Neural cell (in vitro differentiated cells): ENCODE results near the gene UPF1. TPM values are rescaled to one million over a fixed set of nuclear protein-coding genes. Genes with fewer than 3 reads are reported as not detected.

Source experiments
- H2AFZ ChIP-seq: fragments of 200-600, 300-800 bp; sonication (generic), shearing (Covaris generic); 2 replicates; pipeline ENCODE4 v1.6.0; 2014; ENCODE audit warnings: low read depth, mild to moderate bottlenecking, antibody characterized with exemption, low read length, moderate library complexity
- H3F3A ChIP-seq: fragments of 200-600 bp; shearing (Covaris generic); 2 replicates; pipeline ENCODE4 v1.6.1; 2016; ENCODE audit warnings: mild to moderate bottlenecking, moderate library complexity, mixed read lengths, antibody characterized with exemption, low read length; ENCODE audit not compliant: insufficient read depth, poor library complexity, severe bottlenecking
- H3K27ac ChIP-seq: fragments of 200-600, 300-800 bp; sonication (generic), shearing (Covaris generic); 2 replicates; pipeline ENCODE4 v1.5.1; 2014; ENCODE audit warnings: mild to moderate bottlenecking, low read length, moderate library complexity
- H3K27me3 ChIP-seq: fragments of 300-800, 200-600 bp; sonication (generic), shearing (Covaris generic); 2 replicates; pipeline ENCODE4 v1.6.0; 2014; ENCODE audit warnings: mild to moderate bottlenecking, low read depth, low read length, moderate library complexity; ENCODE audit not compliant: insufficient read depth
- H3K36me3 ChIP-seq: fragments of 300-800, 200-600 bp; sonication (generic), shearing (Covaris generic); 2 replicates; pipeline ENCODE4 v1.5.1; 2014; ENCODE audit warnings: mild to moderate bottlenecking, antibody characterized with exemption, low read length, moderate library complexity; ENCODE audit not compliant: insufficient read depth
- H3K4me2 ChIP-seq: fragments of 300-800, 200-600 bp; sonication (generic), shearing (Covaris generic); 2 replicates; pipeline ENCODE4 v1.6.0; 2014; ENCODE audit warnings: mild to moderate bottlenecking, low read length
- H3K4me3 ChIP-seq: fragments of 300-800, 200-600 bp; sonication (generic), shearing (Covaris generic); 2 replicates; pipeline ENCODE4 v1.5.1; 2014; ENCODE audit warnings: mild to moderate bottlenecking, low read length, moderate library complexity
- H3K79me2 ChIP-seq: fragments of 200-600 bp; shearing (Covaris generic); replicated peaks from 2 replicates; pipeline ENCODE4 v1.6.0; 2014; ENCODE audit warnings: mild to moderate bottlenecking, low read length, moderate library complexity; ENCODE audit not compliant: insufficient read depth
- H3K9ac ChIP-seq: fragments of 300-800, 200-600 bp; sonication (generic), shearing (Covaris generic); 2 replicates; pipeline ENCODE4 v1.6.1; 2016; ENCODE audit warnings: mild to moderate bottlenecking, low read length, mixed read lengths
- H3K9me2 ChIP-seq: fragments of 200-600 bp; shearing (Covaris generic); 2 replicates; pipeline ENCODE4 v1.6.1; 2016; ENCODE audit warnings: mild to moderate bottlenecking, low read length, mixed read lengths; ENCODE audit not compliant: insufficient read depth
- H3K9me3 ChIP-seq: fragments of 200-600, 300-800 bp; sonication (generic), shearing (Covaris generic); 2 replicates; pipeline ENCODE4 v1.6.1; 2016; ENCODE audit warnings: mild to moderate bottlenecking, mixed run types, low read length, moderate library complexity, mixed read lengths
- H4K20me1 ChIP-seq: fragments of 200-600 bp; shearing (Covaris generic); 2 replicates; pipeline ENCODE4 v1.6.1; 2016; ENCODE audit warnings: mild to moderate bottlenecking, mixed run types; ENCODE audit not compliant: insufficient read depth
- CTCF ChIP-seq: fragments of 450-650 bp; IDR thresholded peaks from 2 replicates; pipeline ENCODE4 v1.5.1; 2014; ENCODE audit warnings: antibody characterized with exemption, mild to moderate bottlenecking, moderate library complexity; ENCODE audit not compliant: poor library complexity, severe bottlenecking
- EP300 ChIP-seq: fragments of 450-650 bp; conservative IDR thresholded peaks from 2 replicates; pipeline ENCODE4 v1.6.1; 2014; ENCODE audit warnings: antibody characterized with exemption, mild to moderate bottlenecking, moderate library complexity; ENCODE audit not compliant: poor library complexity, severe bottlenecking
- EZH2 ChIP-seq: fragments of 200-600, 300-800 bp; shearing (Covaris generic), sonication (generic); IDR thresholded peaks from 2 replicates; pipeline ENCODE4 v1.6.1; 2014; ENCODE audit warnings: antibody characterized with exemption, low read length, borderline replicate concordance, mild to moderate bottlenecking; ENCODE audit not compliant: insufficient read depth, poor library complexity, severe bottlenecking
- MXI1 ChIP-seq: fragments of 450-650 bp; conservative IDR thresholded peaks from 2 replicates; pipeline ENCODE4 v1.6.1; 2014; ENCODE audit warnings: antibody characterized with exemption, mild to moderate bottlenecking; ENCODE audit not compliant: poor library complexity, severe bottlenecking
- POLR2AphosphoS5 ChIP-seq: IDR thresholded peaks from 2 replicates; pipeline ENCODE4 v1.6.1; 2012
- RAD21 ChIP-seq: fragments of 450-650 bp; conservative IDR thresholded peaks from 2 replicates; pipeline ENCODE4 v1.6.1; 2014; ENCODE audit warnings: antibody characterized with exemption, mild to moderate bottlenecking, moderate library complexity
- SMC3 ChIP-seq: fragments of 450-650 bp; conservative IDR thresholded peaks from 2 replicates; pipeline ENCODE4 v1.6.1; 2014; ENCODE audit warnings: antibody characterized with exemption, mild to moderate bottlenecking, moderate library complexity; ENCODE audit not compliant: poor library complexity
- TAF1 ChIP-seq: IDR thresholded peaks from 2 replicates; pipeline ENCODE4 v1.6.1; 2012; ENCODE audit warnings: low read depth
- polyA plus RNA-seq: library from polyadenylated mRNA; depleted of rRNA; stranded (reverse); fragments of >200 nt; gene quantifications from 2 replicates; pipeline ENCODE4 v1.2.3, GENCODE V29; 2014
- TF ChIP-seq, protein P1 (sequence below): IDR thresholded peaks from 2 replicates; pipeline ENCODE4 v1.6.1; 2012; ENCODE audit warnings: borderline replicate concordance

Gene UPF1
- polyA plus RNA-seq, 1 donor from 2014 or later = 39.3 TPM

DNA sequence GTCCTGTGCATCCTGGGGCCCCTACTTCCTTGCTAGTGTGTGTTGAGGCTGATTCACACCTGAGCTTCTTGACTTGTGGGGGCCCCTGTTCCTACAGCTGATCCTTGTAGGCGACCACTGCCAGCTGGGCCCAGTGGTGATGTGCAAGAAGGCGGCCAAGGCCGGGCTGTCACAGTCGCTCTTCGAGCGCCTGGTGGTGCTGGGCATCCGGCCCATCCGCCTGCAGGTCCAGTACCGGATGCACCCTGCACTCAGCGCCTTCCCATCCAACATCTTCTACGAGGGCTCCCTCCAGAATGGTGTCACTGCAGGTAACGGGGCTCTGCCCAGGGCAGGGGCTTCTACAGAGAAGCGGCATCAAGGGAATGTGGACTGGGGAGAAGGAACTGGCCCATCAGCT, 25.5 kb downstream of the UPF1 start:
- no peaks in the 10 kb centered on the region for H4K20me1 ChIP-seq

GRCh38 chr19:18858906-18859646, 27.3 kb downstream of the UPF1 start:
- Histone ChIP-seq H3K4me2 (no peak overlapping the region), H3K36me3 (no peaks in the 10 kb centered on the region), H3K9me2 (no peaks in the 10 kb centered on the region), H3K9me3 (no peaks in the 10 kb centered on the region), H3F3A (no peaks in the 10 kb centered on the region), H3K9ac (no peak overlapping the region), H4K20me1 (no peaks in the 10 kb centered on the region), H3K27me3 (no peaks in the 10 kb centered on the region), H3K79me2 (no peaks in the 10 kb centered on the region), H2AFZ (no peak overlapping the region), H3K27ac (no peak overlapping the region), H3K4me3 (no peak overlapping the region)
- TF ChIP-seq, protein P1, sequence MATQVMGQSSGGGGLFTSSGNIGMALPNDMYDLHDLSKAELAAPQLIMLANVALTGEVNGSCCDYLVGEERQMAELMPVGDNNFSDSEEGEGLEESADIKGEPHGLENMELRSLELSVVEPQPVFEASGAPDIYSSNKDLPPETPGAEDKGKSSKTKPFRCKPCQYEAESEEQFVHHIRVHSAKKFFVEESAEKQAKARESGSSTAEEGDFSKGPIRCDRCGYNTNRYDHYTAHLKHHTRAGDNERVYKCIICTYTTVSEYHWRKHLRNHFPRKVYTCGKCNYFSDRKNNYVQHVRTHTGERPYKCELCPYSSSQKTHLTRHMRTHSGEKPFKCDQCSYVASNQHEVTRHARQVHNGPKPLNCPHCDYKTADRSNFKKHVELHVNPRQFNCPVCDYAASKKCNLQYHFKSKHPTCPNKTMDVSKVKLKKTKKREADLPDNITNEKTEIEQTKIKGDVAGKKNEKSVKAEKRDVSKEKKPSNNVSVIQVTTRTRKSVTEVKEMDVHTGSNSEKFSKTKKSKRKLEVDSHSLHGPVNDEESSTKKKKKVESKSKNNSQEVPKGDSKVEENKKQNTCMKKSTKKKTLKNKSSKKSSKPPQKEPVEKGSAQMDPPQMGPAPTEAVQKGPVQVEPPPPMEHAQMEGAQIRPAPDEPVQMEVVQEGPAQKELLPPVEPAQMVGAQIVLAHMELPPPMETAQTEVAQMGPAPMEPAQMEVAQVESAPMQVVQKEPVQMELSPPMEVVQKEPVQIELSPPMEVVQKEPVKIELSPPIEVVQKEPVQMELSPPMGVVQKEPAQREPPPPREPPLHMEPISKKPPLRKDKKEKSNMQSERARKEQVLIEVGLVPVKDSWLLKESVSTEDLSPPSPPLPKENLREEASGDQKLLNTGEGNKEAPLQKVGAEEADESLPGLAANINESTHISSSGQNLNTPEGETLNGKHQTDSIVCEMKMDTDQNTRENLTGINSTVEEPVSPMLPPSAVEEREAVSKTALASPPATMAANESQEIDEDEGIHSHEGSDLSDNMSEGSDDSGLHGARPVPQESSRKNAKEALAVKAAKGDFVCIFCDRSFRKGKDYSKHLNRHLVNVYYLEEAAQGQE = no peak
- TF ChIP-seq CTCF = no peak
- no peak for TF ChIP-seq SMC3
- TF ChIP-seq EZH2 = no peak
- no peak for TF ChIP-seq TAF1
- no peak for TF ChIP-seq MXI1
- TF ChIP-seq EP300 = no peak
- TF ChIP-seq POLR2AphosphoS5 = no peak

More for the DNA sequence above, 25.5 kb downstream of the UPF1 start:
- H3K36me3 ChIP-seq = no peaks in the 10 kb centered on the region
- no peaks in the 10 kb centered on the region for H3K79me2 ChIP-seq
- H3K4me3 ChIP-seq = no peak overlapping the region
- no peak overlapping the region for H3K27ac ChIP-seq
- H3K9ac ChIP-seq = no peak overlapping the region
- H3K4me2 ChIP-seq = no peak overlapping the region
- no peak overlapping the region for H2AFZ ChIP-seq
- H3K9me3 ChIP-seq = no peaks in the 10 kb centered on the region
- no peaks in the 10 kb centered on the region for H3K27me3 ChIP-seq
- H3F3A ChIP-seq = no peaks in the 10 kb centered on the region
- no peaks in the 10 kb centered on the region for H3K9me2 ChIP-seq
- no peak for TF ChIP-seq EP300
- TF ChIP-seq POLR2AphosphoS5 = no peak
- TF ChIP-seq CTCF = no peak
- TF ChIP-seq, protein P1 = no peak
- TF ChIP-seq EZH2 = no peak
- TF ChIP-seq TAF1 = no peak
- TF ChIP-seq SMC3 = no peak
- no peak for TF ChIP-seq MXI1
- no peak for TF ChIP-seq RAD21
